Measurements from ENCODE around the gene CCDC93.

GRCh38 chr2:117902933-117903332 lies 110.9 kb downstream of the CCDC93 start:
- TF ChIP-seq CTCF (IDR thresholded peaks at IDR 0.05; ENCODE audit: low read depth, low read length) (no peak), EZH2phosphoT487 (IDR thresholded peaks at IDR 0.05; ENCODE audit: low read depth) (no peak)

Data from OCI-LY3 (cell line).